Testis (tissue), 3 donors: ENCODE data around the gene KCNK18. TPM values are rescaled to one million over a fixed set of nuclear protein-coding genes. Genes with fewer than 3 reads are reported as not detected.

ENCODE experiments used
- DNase-seq: peaks from one replicate; pipeline ENCODE4 v3.0.0-alpha.2; 2019
- H3K27ac ChIP-seq, 2 donors: fragments of 200-600 bp; sonication (generic); one replicate each; pipeline ENCODE4 v1.5.1; 2019
- H3K27me3 ChIP-seq: fragments of 200-600 bp; sonication (generic); one replicate; pipeline ENCODE4 v1.5.1; 2019
- H3K36me3 ChIP-seq: fragments of 200-600 bp; sonication (generic); one replicate; pipeline ENCODE4 v1.5.1; 2017; ENCODE audit warnings: low read depth; ENCODE audit errors: missing control alignments
- H3K4me1 ChIP-seq: fragments of 200-600 bp; sonication (generic); one replicate; pipeline ENCODE4 v1.5.1; 2019
- H3K4me3 ChIP-seq, 2 donors: fragments of 200-600 bp; sonication (generic); one replicate each; pipeline ENCODE4 v1.5.1; 2017 to 2019
- H3K9me3 ChIP-seq: fragments of 200-600 bp; sonication (generic); one replicate; pipeline ENCODE4 v1.5.1; 2017
- CTCF ChIP-seq, 3 experiments: fragments of 450-650 bp in 2 of 3; fragments of 200-600 bp in 1 of 3; sonication (generic) in 1 of 3; IDR thresholded peaks; one replicate each; pipeline ENCODE4 v1.5.1; 2016 to 2019; ENCODE audit warnings: antibody characterized with exemption in 3 of 3, mild to moderate bottlenecking in 2 of 3, moderate library complexity in 1 of 3
- POLR2A ChIP-seq: fragments of 450-650 bp; IDR thresholded peaks from one replicate; pipeline ENCODE4 v1.6.1; 2017; ENCODE audit warnings: antibody characterized with exemption, mild to moderate bottlenecking, moderate library complexity
- WGBS, 2 donors: methylation state at CpG; one replicate each; pipeline ENCODE4 v1.1.5; 2018; 5-methylcytosine and 5-hydroxymethylcytosine counted together
- intact Hi-C: fragments of 100-400 bp; cut with DNase I; formaldehyde crosslinking; loops from one replicate; pipeline ENCODE4 v1.15.1; 2023; ENCODE audit warnings: low total_unique reads
- polyA plus RNA-seq: library from polyadenylated mRNA; stranded (reverse); fragments of 350-450 nt; fragmentation: Illumina TruSeq; extraction: RNeasy Lipid Tissue Mini Kit (QIAGEN cat#74804); gene quantifications from one replicate; pipeline ENCODE4 v1.2.3, GENCODE V29; 2014; ENCODE audit warnings: low read depth, low replicate concordance; ENCODE audit not compliant: insufficient read depth
- total RNA-seq, 2 donors: library from RNA; depleted of rRNA; stranded (reverse); fragments of >200 nt; gene quantifications; one replicate each; pipeline ENCODE4 v1.2.3, GENCODE V29; 2016

The KCNK18 gene
- total and polyA plus RNA-seq, 3 donors from 2014 or later: 0.66 TPM; not detected in 2

GRCh38 chr10:117222976-117223692, 25.8 kb downstream of the KCNK18 start:
- H3K36me3 ChIP-seq: no peaks in the 10 kb centered on the region
- intact Hi-C loops: loop anchor here (10.0 kb wide), 1 partner anchor 92 kb away; no protein-coding TSS in a partner anchor
- WGBS, 2 donors: 60 to 78% methylated on average over 3 to 4 of the region's 4 CpGs
- no peaks in the 10 kb centered on the region for H3K27me3 ChIP-seq
- no peak overlapping the region for H3K4me3 ChIP-seq
- no peak overlapping the region for H3K27ac ChIP-seq
- DNase-seq: no peak
- no peaks in the 10 kb centered on the region for H3K9me3 ChIP-seq
- TF ChIP-seq CTCF (IDR thresholded peaks at IDR 0.05) (no peak), POLR2A (no peak)
- H3K4me1 ChIP-seq: no peaks in the 10 kb centered on the region

DNA sequence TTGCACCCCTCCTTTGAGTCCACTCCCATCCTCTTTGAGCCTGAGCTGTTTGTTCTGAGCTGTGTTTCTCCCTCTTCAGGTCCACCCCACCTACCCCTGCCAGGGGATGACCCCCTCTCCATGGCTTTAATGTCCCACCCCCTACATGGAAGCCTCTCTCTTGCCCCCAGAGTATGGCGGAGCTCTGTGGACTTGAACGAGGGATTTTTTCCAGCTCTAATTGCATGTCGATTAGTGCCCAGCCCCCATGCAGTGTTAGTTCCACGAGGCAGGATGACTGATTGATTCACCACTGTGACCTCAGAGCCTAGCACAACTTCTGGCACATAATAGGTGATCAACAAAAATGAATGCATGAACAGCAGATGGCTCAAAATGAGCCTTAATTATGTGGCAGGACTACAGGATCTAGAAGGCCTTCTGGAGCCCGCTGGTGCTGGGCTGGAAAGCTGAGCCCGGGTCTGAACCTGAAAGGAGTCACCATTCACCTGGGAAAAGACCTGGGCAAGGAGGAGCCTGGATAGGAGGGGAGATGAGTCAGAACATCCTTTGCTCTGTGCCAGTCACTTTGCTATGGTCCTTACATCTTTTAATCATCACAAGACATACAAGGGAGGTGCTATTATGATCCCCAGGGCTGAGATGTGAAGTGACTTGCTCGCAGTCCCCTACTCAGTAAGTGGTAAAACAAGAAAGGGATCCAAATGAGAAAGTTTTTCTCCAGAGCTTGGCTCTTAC, 26.6 kb downstream of the KCNK18 start:
- H3K36me3 ChIP-seq: no peaks in the 10 kb centered on the region
- H3K4me3 ChIP-seq: no peak overlapping the region
- H3K27me3 ChIP-seq: no peaks in the 10 kb centered on the region
- no peaks in the 10 kb centered on the region for H3K4me1 ChIP-seq
- no peaks in the 10 kb centered on the region for H3K9me3 ChIP-seq
- intact Hi-C loops: loop anchor here (10.0 kb wide), 1 partner anchor 91 kb away; no protein-coding TSS in a partner anchor
- H3K27ac ChIP-seq: no peak overlapping the region
- WGBS, 2 donors: 89 to 93% methylated on average over 7 of the region's 7 CpGs
- TF ChIP-seq POLR2A: no peak
- no peak for TF ChIP-seq CTCF (IDR thresholded peaks at IDR 0.05)
- DNase-seq: no peak

DNA sequence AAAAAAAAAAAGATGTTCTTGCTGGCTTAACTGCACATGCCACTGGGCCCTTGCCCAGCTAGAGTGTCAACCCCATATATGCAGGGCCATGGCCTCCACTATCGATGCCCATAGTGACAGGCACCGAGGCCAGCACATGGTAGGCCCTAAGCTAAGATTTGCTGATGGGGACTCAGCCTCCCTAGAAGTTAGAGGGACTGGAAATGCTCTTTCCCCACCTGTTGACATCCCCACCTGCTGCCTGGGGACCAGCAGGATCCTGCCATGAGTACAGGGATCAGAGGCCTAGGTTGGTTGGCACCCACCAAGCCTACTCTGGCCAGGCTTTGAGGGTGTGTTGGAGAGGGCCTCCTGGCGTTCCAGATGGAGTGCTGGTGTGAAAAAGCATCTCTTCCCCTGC, 27.6 kb downstream of the KCNK18 start:
- no peak for DNase-seq
- WGBS, 2 donors: 86 to 93% methylated on average over 2 to 3 of the region's 3 CpGs
- no peaks in the 10 kb centered on the region for H3K4me1 ChIP-seq

GRCh38 chr10:117226813-117227451, 29.6 kb downstream of the KCNK18 start:
- intact Hi-C loops: loop anchor here (10.0 kb wide), 1 partner anchor 88 kb away; no protein-coding TSS in a partner anchor
- Histone ChIP-seq H3K4me3 (no peak overlapping the region), H3K4me1 (no peaks in the 10 kb centered on the region), H3K27ac (no peak overlapping the region), H3K27me3 (no peaks in the 10 kb centered on the region), H3K9me3 (no peaks in the 10 kb centered on the region), H3K36me3 (no peaks in the 10 kb centered on the region)
- TF ChIP-seq CTCF (IDR thresholded peaks at IDR 0.05) (peak in 2 of 3 experiments; percentile 11 to 18), POLR2A (no peak)
- DNase-seq: peak; percentile 40
- WGBS, 2 donors: 39 to 42% methylated on average over 10 of the region's 10 CpGs

More for the DNA sequence above, 27.6 kb downstream of the KCNK18 start:
- TF ChIP-seq CTCF (IDR thresholded peaks at IDR 0.05) (no peak), POLR2A (no peak)
- intact Hi-C loops: loop anchor here (10.0 kb wide), 1 partner anchor 90 kb away; no protein-coding TSS in a partner anchor
- no peaks in the 10 kb centered on the region for H3K36me3 ChIP-seq
- no peak overlapping the region for H3K4me3 ChIP-seq
- no peaks in the 10 kb centered on the region for H3K9me3 ChIP-seq
- H3K27ac ChIP-seq: no peak overlapping the region
- no peaks in the 10 kb centered on the region for H3K27me3 ChIP-seq
